H1 (cell line): ENCODE data around the gene HTRA1. TPM values are rescaled to one million over a fixed set of nuclear protein-coding genes. Genes with fewer than 3 reads are reported as not detected.

Experiments
- CHD1 ChIP-seq: IDR thresholded peaks from 2 replicates; pipeline ENCODE4 v1.6.1; 2012; ENCODE audit warnings: low read depth, low read length, improper control_type of control experiment
- KDM4A ChIP-seq: IDR thresholded peaks from one replicate; pipeline ENCODE4 v1.7.1; 2012; ENCODE audit warnings: low read depth, mild to moderate bottlenecking, moderate library complexity, low read length, inconsistent platforms; ENCODE audit not compliant: severe bottlenecking
- polyA plus RNA-seq, 7 experiments: library from polyadenylated mRNA; depleted of rRNA in 3 of 7; stranded (reverse) in 5 of 7; unstranded in 2 of 7; fragments of >200 nt in 5 of 7; fragments of 200-250 nt in 2 of 7; gene quantifications; 1 replicate in 5 of 7; 2 replicates in 1 of 7; 4 replicates in 1 of 7; pipeline versions ENCODE4 v1.2.1 to v1.2.3, GENCODE V29; 2011 to 2013; ENCODE audit warnings: missing spikeins in 2 of 7, mixed read lengths in 2 of 7
- total RNA-seq: library from RNA; stranded (reverse); fragmentation: NEBNext Ultra II Directional; extraction: Animal tissue kit (Norgen Biotek cat#: 25700); gene quantifications from 2 replicates; pipeline ENCODE4 v1.2.1, GENCODE V29; 2021

The HTRA1 gene
- total and polyA plus RNA-seq, 2 of the 8 experiments (the other 6 are each of a cell fraction or from before 2014, with no cell fraction given): 15.8 to 20.1 TPM

DNA sequence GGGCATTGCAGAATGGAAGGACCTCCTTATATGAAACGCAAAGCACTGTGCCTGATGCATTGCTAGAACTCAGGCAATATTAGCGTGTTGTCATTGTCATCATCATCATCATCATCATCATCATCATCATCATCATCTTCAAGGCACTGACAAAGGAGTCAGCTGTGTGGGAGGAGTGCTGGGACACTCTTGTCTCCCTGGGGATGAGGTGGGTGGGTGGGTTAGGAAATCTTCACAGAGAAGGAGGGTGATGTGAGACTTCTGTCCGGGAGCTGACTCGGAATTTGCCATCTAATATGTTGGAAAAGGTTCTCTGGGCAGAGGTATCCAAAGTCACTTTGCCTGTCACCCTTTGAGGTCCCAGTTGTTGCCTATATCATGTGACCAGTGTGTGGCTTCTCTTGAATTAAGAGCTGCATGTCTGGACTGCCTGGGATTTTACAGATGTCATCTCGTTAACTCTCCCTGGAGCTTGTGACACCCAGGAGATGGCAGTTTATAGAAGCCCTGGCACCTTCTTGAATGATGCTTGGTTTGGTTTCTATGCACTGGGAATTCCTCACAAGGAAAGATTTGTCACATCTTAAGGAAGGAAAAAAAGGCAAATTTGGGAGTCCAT, 7.1 kb downstream of the HTRA1 start (continued):
- no peak for TF ChIP-seq KDM4A
- no peak for TF ChIP-seq CHD1
